ENCODE data around the gene MTERF4. TPM values are rescaled to one million over a fixed set of nuclear protein-coding genes. Genes with fewer than 3 reads are reported as not detected.
A peak's percentile ranks its signal among the peaks of the same experiment; 100 is the strongest.
"Not testable (repeated sequence)": the region's sequence is repeated elsewhere in the genome, so short reads cannot be mapped to it uniquely, and the experiment has no call there.

MTERF4 gene
- total RNA-seq, 2 experiments from 2014 or later = 33.2 to 36.6 TPM

DNA sequence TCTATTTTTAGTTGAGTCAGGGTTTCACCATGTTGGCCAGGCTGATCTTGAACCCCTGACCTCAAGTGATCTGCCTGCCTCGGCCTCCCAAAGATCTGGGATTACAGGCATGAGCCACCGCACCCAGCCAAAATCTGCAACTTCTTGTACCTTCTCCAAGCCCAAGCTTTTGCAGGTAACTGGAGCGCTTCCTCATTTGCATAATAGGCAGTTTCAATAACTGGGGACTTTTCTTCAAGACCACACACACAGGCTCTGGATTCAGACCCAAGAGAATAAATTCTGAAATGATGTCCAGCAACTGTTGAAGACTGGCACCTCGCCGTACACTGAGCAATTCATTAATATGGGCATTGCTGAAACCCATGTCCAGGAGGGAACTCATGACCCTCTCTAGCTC, 2.8 kb downstream of the MTERF4 start:
- peaks cover 70% of the 10 kb centered on the region for H3K4me1 Mint-ChIP-seq (ENCODE audit: low read depth)
- H3K36me3 Mint-ChIP-seq (ENCODE audit: low read depth) = peaks cover 49% of the 10 kb centered on the region
- POLR2A ChIA-PET = interaction anchor here (0.6 to 4.9 kb wide), 4 partner anchors 9 to 407 kb away, joined by 3 to 38 read pairs (median 4); partner anchors contain the start of gene PASK
- intact Hi-C loops (cut with micrococcal nuclease) = no loop called here
- peak overlapping the region; percentile 10 for H3K27ac Mint-ChIP-seq
- DNase-seq (no peak), ATAC-seq (no peak)
- no peaks in the 10 kb centered on the region for H3K27me3 Mint-ChIP-seq
- CTCF ChIA-PET = no interaction called here
- TF ChIP-seq, protein P1, sequence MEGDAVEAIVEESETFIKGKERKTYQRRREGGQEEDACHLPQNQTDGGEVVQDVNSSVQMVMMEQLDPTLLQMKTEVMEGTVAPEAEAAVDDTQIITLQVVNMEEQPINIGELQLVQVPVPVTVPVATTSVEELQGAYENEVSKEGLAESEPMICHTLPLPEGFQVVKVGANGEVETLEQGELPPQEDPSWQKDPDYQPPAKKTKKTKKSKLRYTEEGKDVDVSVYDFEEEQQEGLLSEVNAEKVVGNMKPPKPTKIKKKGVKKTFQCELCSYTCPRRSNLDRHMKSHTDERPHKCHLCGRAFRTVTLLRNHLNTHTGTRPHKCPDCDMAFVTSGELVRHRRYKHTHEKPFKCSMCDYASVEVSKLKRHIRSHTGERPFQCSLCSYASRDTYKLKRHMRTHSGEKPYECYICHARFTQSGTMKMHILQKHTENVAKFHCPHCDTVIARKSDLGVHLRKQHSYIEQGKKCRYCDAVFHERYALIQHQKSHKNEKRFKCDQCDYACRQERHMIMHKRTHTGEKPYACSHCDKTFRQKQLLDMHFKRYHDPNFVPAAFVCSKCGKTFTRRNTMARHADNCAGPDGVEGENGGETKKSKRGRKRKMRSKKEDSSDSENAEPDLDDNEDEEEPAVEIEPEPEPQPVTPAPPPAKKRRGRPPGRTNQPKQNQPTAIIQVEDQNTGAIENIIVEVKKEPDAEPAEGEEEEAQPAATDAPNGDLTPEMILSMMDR (IDR thresholded peaks at IDR 0.05) = no peak
- H3K4me3 Mint-ChIP-seq = no peak overlapping the region
- H3K9me3 Mint-ChIP-seq = no peaks in the 10 kb centered on the region

DNA sequence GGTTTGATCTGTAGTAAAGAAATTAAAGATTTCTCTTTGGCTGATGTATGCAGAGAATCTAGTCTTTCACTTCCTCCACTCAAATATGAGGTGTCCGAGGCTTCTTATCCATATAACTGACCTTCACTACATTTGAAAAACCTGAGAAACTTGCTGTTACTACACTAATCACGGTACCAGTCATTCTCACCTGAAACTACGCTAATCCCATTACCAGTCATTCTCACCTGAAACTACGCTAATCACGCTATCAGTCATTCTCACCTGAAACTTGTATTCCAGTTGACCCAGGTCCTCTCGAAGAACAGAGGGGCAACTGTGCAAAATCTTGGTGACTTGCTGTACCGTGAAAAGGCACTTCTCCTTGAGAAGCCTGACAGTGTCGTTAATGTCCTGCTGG, 5.1 kb downstream of the MTERF4 start:
- intact Hi-C loops (cut with micrococcal nuclease) = no loop called here
- Mint-ChIP-seq H3K9me3 (no peaks in the 10 kb centered on the region), H3K4me3 (no peak overlapping the region), H3K36me3 (ENCODE audit: low read depth) (peaks cover 56% of the 10 kb centered on the region), H3K27ac (peak overlapping the region; percentile 90), H3K4me1 (ENCODE audit: low read depth) (peaks cover 63% of the 10 kb centered on the region), H3K27me3 (no peaks in the 10 kb centered on the region)
- ATAC-seq (peak; percentile 31), DNase-seq (no peak)
- TF ChIP-seq, protein P1 (IDR thresholded peaks at IDR 0.05) = no peak
- POLR2A ChIA-PET = interaction anchor here (0.7 to 3.8 kb wide), 2 partner anchors 15 to 233 kb away, joined by 3 to 24 read pairs; no protein-coding TSS in a partner anchor
- CTCF ChIA-PET = no interaction called here

DNA sequence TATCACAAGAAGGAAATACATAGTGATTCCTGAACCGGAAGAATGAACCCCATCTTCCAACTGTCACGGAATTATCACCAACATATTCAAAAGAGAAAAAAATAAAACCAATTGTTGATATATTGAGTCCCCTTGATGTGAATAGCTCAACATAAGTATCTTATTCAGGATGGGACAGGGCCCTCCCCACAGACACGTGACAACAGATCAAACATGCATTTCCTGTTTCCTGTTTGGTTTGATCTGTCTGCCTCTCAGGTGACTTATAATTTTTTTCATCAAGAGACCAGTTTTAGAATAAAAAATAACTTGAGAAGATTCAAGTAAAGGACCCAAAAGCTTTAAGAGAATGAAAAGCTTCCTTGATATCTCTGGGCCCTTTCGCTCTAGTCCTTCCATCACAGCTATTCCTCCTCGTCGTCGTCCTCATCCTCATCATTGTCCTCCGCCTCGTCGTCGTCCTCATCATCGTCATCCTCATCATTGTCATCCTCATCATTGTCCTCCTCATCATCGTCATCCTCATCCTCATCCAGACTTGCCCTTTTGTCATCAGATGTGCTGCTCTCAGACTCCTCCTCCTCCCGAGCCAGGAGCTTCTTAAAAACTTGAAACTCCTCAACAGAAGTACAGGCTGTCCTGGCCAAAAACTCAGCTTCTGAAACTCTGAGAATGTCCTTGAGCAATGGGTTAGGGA, 6.3 kb downstream of the MTERF4 start:
- ATAC-seq (peak; percentile 81), DNase-seq (peak; percentile 57)
- Mint-ChIP-seq H3K36me3 (ENCODE audit: low read depth) (peaks cover 64% of the 10 kb centered on the region), H3K27me3 (no peaks in the 10 kb centered on the region), H3K9me3 (no peaks in the 10 kb centered on the region), H3K4me1 (ENCODE audit: low read depth) (peaks cover 61% of the 10 kb centered on the region), H3K27ac (peak overlapping the region; percentile 90), H3K4me3 (peak overlapping the region; percentile 13)
- TF ChIP-seq, protein P1 (IDR thresholded peaks at IDR 0.05) = no peak
- CTCF ChIA-PET = interaction anchor here (0.8 to 1.1 kb wide), 2 partner anchors 16 to 17 kb away, joined by 3 read pairs; no protein-coding TSS in a partner anchor
- intact Hi-C loops (cut with micrococcal nuclease) = no loop called here
- POLR2A ChIA-PET = interaction anchor here (2.6 to 3.8 kb wide), 3 partner anchors 13 to 54 kb away, joined by 9 to 24 read pairs (median 9); partner anchors contain the start of genes PASK and PPP1R7

DNA sequence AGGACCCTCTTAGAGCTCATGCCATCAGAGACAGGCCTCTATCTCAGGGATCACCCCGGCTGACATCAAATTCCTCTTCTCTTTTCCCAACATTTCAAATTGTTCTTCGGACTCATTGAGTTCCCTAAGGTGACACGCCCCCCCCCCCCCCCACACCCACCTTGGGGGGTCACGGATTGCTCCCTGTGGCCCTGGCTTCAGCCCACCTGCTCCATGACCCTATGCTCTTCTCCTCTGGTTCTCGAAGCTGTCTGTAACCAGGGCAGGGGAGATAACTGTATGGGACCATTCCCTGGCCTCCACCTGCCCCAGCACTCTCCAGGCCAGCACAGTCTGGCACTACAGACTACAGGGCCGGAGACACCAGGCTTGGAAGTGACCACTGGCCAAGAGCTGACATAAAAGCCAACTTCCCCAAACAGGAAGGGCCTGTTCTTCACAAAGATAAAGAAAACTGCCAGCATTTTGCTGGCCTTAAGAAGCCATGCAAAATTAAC, 7.1 kb downstream of the MTERF4 start:
- TF ChIP-seq, protein P1 (IDR thresholded peaks at IDR 0.05) = no peak
- no peaks in the 10 kb centered on the region for H3K9me3 Mint-ChIP-seq
- H3K4me1 Mint-ChIP-seq (ENCODE audit: low read depth) = peaks cover 55% of the 10 kb centered on the region
- H3K27ac Mint-ChIP-seq = peak overlapping the region; percentile 90
- intact Hi-C loops (cut with micrococcal nuclease) = no loop called here
- ChIA-PET POLR2A (interaction anchor here (1.0 to 3.8 kb wide), 4 partner anchors 12 to 55 kb away, joined by 3 to 24 read pairs (median 9); partner anchors contain the start of genes PASK and PPP1R7), CTCF (no interaction called here)
- peaks cover 65% of the 10 kb centered on the region for H3K36me3 Mint-ChIP-seq (ENCODE audit: low read depth)
- ATAC-seq (no peak), DNase-seq (no peak)
- no peaks in the 10 kb centered on the region for H3K27me3 Mint-ChIP-seq
- H3K4me3 Mint-ChIP-seq = no peak overlapping the region

DNA sequence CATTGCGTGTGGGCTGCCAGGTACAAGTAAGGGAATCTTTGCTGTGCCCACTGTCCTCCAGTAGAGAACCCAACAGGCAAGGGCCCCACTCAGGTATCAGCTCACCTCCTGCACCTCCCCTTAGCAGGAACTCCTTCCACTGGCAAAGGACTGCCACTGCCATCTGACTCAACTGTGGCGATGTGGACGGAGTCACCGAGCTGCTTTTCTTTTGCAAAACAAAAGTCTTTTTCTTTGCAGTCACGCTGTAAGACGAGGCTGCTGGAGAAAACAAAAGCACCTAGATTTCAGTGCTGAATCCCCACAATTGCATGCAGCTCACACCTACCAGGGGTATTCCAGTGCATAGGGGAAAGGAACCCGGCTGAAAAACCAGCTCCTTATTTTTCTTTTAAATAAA, 7.9 kb downstream of the MTERF4 start:
- no peak for ATAC-seq
- H3K4me1 Mint-ChIP-seq (ENCODE audit: low read depth) = peaks cover 50% of the 10 kb centered on the region
- intact Hi-C loops (cut with micrococcal nuclease) = no loop called here
- TF ChIP-seq, protein P1 (IDR thresholded peaks at IDR 0.05) = no peak
- ChIA-PET POLR2A (interaction anchor here (0.6 to 2.9 kb wide), 5 partner anchors 10 to 56 kb away, joined by 3 to 9 read pairs (median 6); partner anchors contain the start of genes PASK and PPP1R7), CTCF (interaction anchor here (1.4 kb wide), 1 partner anchor 16 kb away, joined by 3 read pairs; no protein-coding TSS in a partner anchor)
- H3K9me3 Mint-ChIP-seq = no peaks in the 10 kb centered on the region
- H3K27ac Mint-ChIP-seq = peak overlapping the region; percentile 5
- no peaks in the 10 kb centered on the region for H3K27me3 Mint-ChIP-seq
- H3K4me3 Mint-ChIP-seq = no peak overlapping the region
- DNase-seq = no peak
- peaks cover 63% of the 10 kb centered on the region for H3K36me3 Mint-ChIP-seq (ENCODE audit: low read depth)

DNA sequence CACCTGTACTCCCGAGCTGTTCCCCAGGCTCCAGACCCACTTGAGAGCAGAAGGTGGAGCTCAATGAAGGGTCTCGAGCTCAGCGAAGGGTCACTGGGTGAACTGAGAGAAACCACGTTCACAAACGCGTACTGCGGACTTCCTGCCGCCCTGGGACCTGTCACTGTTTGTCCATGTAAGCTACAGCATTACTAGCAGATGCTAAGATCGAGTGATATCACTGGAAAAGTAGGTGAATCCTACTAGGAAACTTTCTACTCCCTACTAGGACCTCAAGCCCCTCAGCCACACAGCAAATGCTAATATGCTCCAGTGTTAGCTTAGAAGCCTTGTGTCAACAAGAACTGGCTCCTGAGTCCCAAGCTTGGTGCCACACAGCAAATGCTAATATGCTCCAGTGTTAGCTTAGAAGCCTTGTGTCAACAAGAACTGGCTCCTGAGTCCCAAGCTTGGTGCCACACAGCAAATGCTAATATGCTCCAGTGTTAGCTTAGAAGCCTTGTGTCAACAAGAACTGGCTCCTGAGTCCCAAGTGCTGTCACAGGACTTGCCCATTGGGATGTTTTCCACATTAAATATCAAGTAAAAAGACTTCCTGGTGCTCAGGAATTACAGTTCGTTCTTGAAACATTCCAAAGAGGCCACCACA, 8.8 kb downstream of the MTERF4 start:
- H3K9me3 Mint-ChIP-seq; H3K4me3 Mint-ChIP-seq; DNase-seq; intact Hi-C loops (cut with micrococcal nuclease); H3K27ac Mint-ChIP-seq; H3K27me3 Mint-ChIP-seq; ATAC-seq: not testable (repeated sequence)
- H3K4me1 Mint-ChIP-seq (ENCODE audit: low read depth) = peaks cover 47% of the 10 kb centered on the region
- H3K36me3 Mint-ChIP-seq (ENCODE audit: low read depth) = peaks cover 61% of the 10 kb centered on the region
- ChIA-PET CTCF (interaction anchor here (0.6 to 1.4 kb wide), 2 partner anchors 12 to 15 kb away, joined by 3 read pairs; no protein-coding TSS in a partner anchor), POLR2A (interaction anchor here (1.3 to 1.8 kb wide), 3 partner anchors 9 to 57 kb away, joined by 3 to 6 read pairs (median 5); partner anchors contain the start of genes MTERF4 and PPP1R7)

All from activated CD8-positive, alpha-beta T cell treated with anti-CD3 and anti-CD28 coated beads for 36 hours (primary cell).